ENCODE measurements around the gene DCAF6.

The DCAF6 gene

GRCh38 chr1:168106274-168106673 lies 169.8 kb downstream of the DCAF6 start:
- no peak for DNase-seq (ENCODE audit: low spot score)

GRCh38 chr1:168110896-168111545 lies 174.5 kb downstream of the DCAF6 start:
- no peak for DNase-seq (ENCODE audit: low spot score)

- DNase-seq (ENCODE audit: low spot score): no peak
Measured at GRCh38 chr1:168112673-168113305, 176.3 kb downstream of the DCAF6 start.

- DNase-seq (ENCODE audit: low spot score): no peak
Measured at GRCh38 chr1:168114845-168115244, 178.4 kb downstream of the DCAF6 start.

GRCh38 chr1:168116327-168116799 lies 179.9 kb downstream of the DCAF6 start:
- DNase-seq (ENCODE audit: low spot score): no peak

- DNase-seq (ENCODE audit: low spot score): no peak
Measured at GRCh38 chr1:168119750-168120149, 183.3 kb downstream of the DCAF6 start.

- DNase-seq (ENCODE audit: low spot score): peak; percentile 17
Measured at GRCh38 chr1:168121401-168122011, 185.0 kb downstream of the DCAF6 start.

- no peak for DNase-seq (ENCODE audit: low spot score)
Measured at GRCh38 chr1:168125051-168125450, 188.6 kb downstream of the DCAF6 start.

All from globus pallidus (tissue), 1 donor.